ENCODE data around the gene ALG14.

The ALG14 gene

DNA sequence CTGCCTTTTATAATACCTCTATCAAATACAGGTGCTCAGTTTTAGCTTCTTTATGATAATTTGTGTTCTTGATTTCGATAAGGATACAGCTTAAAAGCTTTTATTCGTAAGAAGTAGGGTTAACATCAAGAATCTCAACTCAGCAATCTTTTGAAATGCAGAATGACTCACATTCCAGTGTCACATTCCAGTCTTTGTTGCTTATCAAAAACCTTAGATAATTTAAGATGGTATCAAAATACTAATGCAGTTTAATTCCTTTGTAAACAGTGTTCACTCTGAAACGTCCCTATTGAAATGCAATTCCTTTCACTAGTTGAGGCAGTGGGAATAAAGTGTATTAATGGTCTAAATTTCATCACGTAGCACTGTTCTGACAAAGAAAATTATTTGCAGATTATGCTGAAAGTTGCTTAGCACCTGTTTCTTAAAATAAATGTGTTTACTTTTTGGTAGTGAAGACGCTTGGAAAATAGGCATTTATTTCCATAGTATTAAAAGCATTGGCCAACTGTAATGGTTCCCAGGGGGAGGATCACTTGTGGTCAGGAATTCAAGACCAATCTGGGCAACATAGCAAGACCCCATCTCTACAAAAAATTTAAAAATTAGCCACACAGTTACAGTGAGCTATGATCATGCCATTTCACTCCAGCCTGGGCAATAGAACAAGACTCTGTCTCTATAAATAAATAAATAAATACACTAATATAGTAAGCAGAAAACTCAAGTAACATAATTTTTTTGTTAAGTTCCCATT lies 135.7 kb downstream of the ALG14 start:
- no peaks in the 10 kb centered on the region for H3K9me3 ChIP-seq
- no peak overlapping the region for H3K4me3 ChIP-seq (ENCODE audit: low read depth in 1 of 2, low read length in 1 of 2)
- H3K36me3 ChIP-seq = no peaks in the 10 kb centered on the region
- H3K27me3 ChIP-seq = no peaks in the 10 kb centered on the region
- no peak for TF ChIP-seq CTCF (IDR thresholded peaks at IDR 0.05)
- H3K27ac ChIP-seq = no peak overlapping the region
- H3K4me1 ChIP-seq (ENCODE audit: control insufficient read depth in 1 of 2, insufficient read depth in 1 of 2, low read depth in 1 of 2, low read length in 1 of 2) = no peaks in the 10 kb centered on the region

- TF ChIP-seq CTCF (IDR thresholded peaks at IDR 0.05) = no peak
- Histone ChIP-seq H3K4me3 (ENCODE audit: low read depth in 1 of 2, low read length in 1 of 2) (no peak overlapping the region), H3K36me3 (no peaks in the 10 kb centered on the region), H3K27ac (no peak overlapping the region), H3K9me3 (no peaks in the 10 kb centered on the region), H3K4me1 (ENCODE audit: control insufficient read depth in 1 of 2, insufficient read depth in 1 of 2, low read depth in 1 of 2, low read length in 1 of 2) (no peaks in the 10 kb centered on the region), H3K27me3 (peaks cover 11% of the 10 kb centered on the region)
Measured at GRCh38 chr1:94935476-94935875, 137.3 kb downstream of the ALG14 start.

DNA sequence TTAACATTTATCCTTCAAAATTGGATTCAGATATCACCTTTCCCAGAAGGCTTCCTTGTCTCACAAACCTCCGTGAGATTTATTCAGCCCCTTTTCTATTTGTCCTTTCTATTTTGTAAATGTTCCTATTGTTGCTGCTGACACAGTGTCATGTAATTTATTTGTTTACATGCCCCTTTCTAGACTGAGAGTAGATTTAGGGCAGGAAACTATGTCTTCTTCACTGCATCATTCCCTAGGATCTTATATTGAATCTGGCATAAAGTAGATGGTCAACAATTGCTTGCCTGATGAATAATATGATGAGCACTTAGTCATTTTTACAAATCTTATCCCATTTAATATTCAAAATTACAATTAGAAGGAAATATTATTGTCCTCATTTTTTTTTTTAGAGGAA lies 137.7 kb downstream of the ALG14 start:
- H3K9me3 ChIP-seq = no peaks in the 10 kb centered on the region
- H3K36me3 ChIP-seq = no peaks in the 10 kb centered on the region
- H3K4me3 ChIP-seq (ENCODE audit: low read depth in 1 of 2, low read length in 1 of 2) = no peak overlapping the region
- H3K27ac ChIP-seq = no peak overlapping the region
- H3K27me3 ChIP-seq = peaks cover 15% of the 10 kb centered on the region
- no peak for TF ChIP-seq CTCF (IDR thresholded peaks at IDR 0.05)
- H3K4me1 ChIP-seq (ENCODE audit: control insufficient read depth in 1 of 2, insufficient read depth in 1 of 2, low read depth in 1 of 2, low read length in 1 of 2) = no peaks in the 10 kb centered on the region

GRCh38 chr1:94934551-94934950 lies 138.2 kb downstream of the ALG14 start:
- no peak overlapping the region for H3K27ac ChIP-seq
- no peaks in the 10 kb centered on the region for H3K4me1 ChIP-seq (ENCODE audit: control insufficient read depth in 1 of 2, insufficient read depth in 1 of 2, low read depth in 1 of 2, low read length in 1 of 2)
- no peak overlapping the region for H3K4me3 ChIP-seq (ENCODE audit: low read depth in 1 of 2, low read length in 1 of 2)
- TF ChIP-seq CTCF (IDR thresholded peaks at IDR 0.05) = no peak
- peaks cover 20% of the 10 kb centered on the region for H3K27me3 ChIP-seq
- H3K9me3 ChIP-seq = no peaks in the 10 kb centered on the region
- no peaks in the 10 kb centered on the region for H3K36me3 ChIP-seq

DNA sequence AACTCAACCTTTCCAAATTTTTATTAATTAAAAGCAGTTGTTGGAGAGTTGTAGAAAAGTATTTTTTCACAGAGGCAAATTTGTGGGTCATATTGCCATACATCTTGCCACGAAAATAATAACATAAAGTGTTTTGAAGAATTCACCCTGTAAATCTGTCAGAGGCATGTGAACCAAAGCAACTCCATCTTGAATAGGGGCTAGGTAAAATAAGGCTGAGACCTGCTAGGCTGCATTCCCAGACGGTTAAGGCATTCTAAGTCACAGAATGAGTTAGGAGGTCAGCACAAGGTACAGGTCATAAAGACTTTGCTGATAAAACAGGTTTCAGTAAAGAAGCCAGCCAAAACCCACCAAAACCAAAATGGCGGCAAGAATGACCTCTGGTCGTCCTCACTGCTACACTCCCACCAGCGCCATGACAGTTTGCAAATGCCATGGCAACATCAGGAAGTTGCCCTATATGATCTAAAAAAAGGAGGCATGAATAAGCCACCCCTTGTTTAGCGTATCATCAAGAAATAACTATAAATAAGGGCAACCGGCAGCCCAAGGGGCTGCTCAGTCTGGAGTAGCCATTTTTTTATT lies 141.4 kb downstream of the ALG14 start:
- TF ChIP-seq CTCF (IDR thresholded peaks at IDR 0.05) = no peak
- no peak overlapping the region for H3K27ac ChIP-seq
- no peaks in the 10 kb centered on the region for H3K9me3 ChIP-seq
- no peaks in the 10 kb centered on the region for H3K36me3 ChIP-seq
- peaks cover 52% of the 10 kb centered on the region for H3K27me3 ChIP-seq
- H3K4me1 ChIP-seq (ENCODE audit: control insufficient read depth in 1 of 2, insufficient read depth in 1 of 2, low read depth in 1 of 2, low read length in 1 of 2) = peaks cover 5 to 10% of the 10 kb centered on the region in 2 experiments
- no peak overlapping the region for H3K4me3 ChIP-seq (ENCODE audit: low read depth in 1 of 2, low read length in 1 of 2)
